Nephron (organoid): ENCODE measurements around the gene FARP2.
A peak's percentile ranks its signal among the peaks of the same experiment; 100 is the strongest.

Experiments used
- H3K27ac Mint-ChIP-seq, 3 experiments: 2 replicates each; pipeline ENCODE4 v1.8.0; 2020; ENCODE audit warnings: mixed read lengths in 3 of 3, mild to moderate bottlenecking in 2 of 3, moderate library complexity in 1 of 3
- H3K27me3 Mint-ChIP-seq: 2 replicates; pipeline ENCODE4 v1.8.0; 2021; ENCODE audit warnings: low read depth, mild to moderate bottlenecking, moderate library complexity, mixed read lengths
- H3K36me3 Mint-ChIP-seq: 2 replicates; pipeline ENCODE4 v1.8.0; 2020; ENCODE audit warnings: low read depth, mixed read lengths
- H3K4me1 Mint-ChIP-seq: 2 replicates; pipeline ENCODE4 v1.8.0; 2020; ENCODE audit warnings: mixed read lengths
- H3K4me3 Mint-ChIP-seq, 3 experiments: 2 replicates each; pipeline ENCODE4 v1.8.0; 2020; ENCODE audit warnings: mild to moderate bottlenecking in 3 of 3, mixed read lengths in 3 of 3, moderate library complexity in 2 of 3
- H3K9me3 Mint-ChIP-seq: 2 replicates; pipeline ENCODE4 v1.8.0; 2020; ENCODE audit warnings: mixed read lengths
- TF ChIP-seq, protein P1 (sequence below), 3 experiments: fragments of 200-600 bp; sonication (generic); IDR thresholded peaks; one replicate each; pipeline ENCODE4 v1.5.0; 2021; ENCODE audit warnings: antibody characterized with exemption in 3 of 3; ENCODE audit not compliant: unreplicated experiment in 3 of 3

The FARP2 gene

DNA sequence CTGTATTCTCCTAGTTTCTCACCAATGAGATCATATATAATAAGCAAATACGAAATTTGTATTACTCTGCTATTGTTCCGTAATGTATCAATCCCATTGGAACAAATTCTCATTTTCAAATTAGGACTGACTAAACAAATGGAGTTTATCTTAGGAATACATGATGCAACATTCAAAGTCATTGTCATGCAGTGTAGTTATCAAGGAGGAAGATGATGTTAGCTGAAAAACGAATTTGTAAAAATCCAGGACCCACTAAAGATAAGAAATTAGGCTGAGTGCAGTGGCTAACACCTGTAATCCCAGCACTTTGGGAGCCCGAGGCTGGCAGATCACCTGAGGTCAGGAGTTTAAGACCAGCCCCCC is 25.5 kb upstream of the FARP2 start:
- Mint-ChIP-seq H3K4me1 (no peaks in the 10 kb centered on the region), H3K27me3 (no peaks in the 10 kb centered on the region), H3K36me3 (peaks cover 79% of the 10 kb centered on the region), H3K27ac (no peak overlapping the region), H3K4me3 (no peak overlapping the region), H3K9me3 (peaks cover 3% of the 10 kb centered on the region)
- TF ChIP-seq, protein P1, sequence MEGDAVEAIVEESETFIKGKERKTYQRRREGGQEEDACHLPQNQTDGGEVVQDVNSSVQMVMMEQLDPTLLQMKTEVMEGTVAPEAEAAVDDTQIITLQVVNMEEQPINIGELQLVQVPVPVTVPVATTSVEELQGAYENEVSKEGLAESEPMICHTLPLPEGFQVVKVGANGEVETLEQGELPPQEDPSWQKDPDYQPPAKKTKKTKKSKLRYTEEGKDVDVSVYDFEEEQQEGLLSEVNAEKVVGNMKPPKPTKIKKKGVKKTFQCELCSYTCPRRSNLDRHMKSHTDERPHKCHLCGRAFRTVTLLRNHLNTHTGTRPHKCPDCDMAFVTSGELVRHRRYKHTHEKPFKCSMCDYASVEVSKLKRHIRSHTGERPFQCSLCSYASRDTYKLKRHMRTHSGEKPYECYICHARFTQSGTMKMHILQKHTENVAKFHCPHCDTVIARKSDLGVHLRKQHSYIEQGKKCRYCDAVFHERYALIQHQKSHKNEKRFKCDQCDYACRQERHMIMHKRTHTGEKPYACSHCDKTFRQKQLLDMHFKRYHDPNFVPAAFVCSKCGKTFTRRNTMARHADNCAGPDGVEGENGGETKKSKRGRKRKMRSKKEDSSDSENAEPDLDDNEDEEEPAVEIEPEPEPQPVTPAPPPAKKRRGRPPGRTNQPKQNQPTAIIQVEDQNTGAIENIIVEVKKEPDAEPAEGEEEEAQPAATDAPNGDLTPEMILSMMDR (IDR thresholded peaks at IDR 0.05; ENCODE audit: unreplicated experiment in 3 of 3), result no peak

DNA sequence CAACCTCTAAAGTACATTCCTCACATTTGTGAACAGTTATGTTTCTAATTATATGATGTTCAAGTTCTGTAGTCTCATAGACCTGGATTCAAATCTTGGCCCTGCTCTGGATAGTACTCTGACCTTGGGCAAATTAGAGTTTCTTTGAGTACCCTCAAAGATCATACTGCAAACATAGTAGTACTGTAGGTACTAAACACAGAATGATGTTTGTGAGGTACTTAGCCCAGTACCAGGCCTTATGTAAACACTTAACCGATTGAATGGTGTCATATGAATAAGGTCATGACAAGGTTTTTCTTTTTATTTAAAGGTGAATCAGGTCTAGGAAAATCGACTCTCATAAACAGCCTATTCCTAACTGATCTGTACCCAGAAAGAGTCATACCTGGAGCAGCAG is 21.3 kb upstream of the FARP2 start:
- Mint-ChIP-seq H3K9me3 (no peaks in the 10 kb centered on the region), H3K36me3 (peaks cover 78% of the 10 kb centered on the region), H3K4me1 (peaks cover 5% of the 10 kb centered on the region), H3K27me3 (no peaks in the 10 kb centered on the region), H3K4me3 (no peak overlapping the region), H3K27ac (no peak overlapping the region)
- TF ChIP-seq, protein P1 (IDR thresholded peaks at IDR 0.05; ENCODE audit: unreplicated experiment in 3 of 3), result no peak

DNA sequence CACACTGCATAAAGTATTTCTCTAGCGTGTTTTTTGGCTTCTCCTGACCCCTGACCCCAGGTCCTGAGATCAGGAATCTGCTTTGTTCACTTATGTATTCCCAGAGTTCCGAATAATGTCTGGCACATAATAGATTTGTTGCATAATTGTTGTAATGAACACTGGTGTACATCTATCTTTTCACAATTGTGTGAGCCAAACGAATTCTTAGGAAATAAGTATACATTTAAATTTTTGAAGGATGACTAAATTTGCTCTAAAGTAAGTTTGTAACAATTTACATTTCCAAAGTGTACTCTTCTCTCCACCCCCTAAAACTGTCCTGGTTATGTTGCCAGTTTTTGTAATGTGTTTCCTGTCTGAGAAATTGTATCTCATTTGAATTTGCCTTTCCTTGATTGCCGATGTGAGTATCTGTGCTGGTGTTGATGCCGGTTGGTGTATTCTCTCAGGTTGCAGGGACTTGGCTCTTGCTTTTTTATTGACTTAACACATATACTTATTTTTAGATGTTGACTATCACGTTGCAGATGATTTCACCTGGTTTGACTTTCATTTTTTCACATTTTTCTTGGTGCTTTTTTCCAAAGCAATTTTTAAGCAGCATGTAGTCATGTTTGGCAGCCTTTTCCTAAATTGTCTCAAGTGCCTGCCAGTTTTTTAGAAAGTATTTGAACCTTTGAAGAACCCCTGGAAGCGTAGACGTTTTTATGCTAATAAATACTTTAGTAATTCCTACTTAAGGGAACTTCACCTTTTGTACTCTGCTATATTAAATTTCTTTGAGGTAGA is 16.1 kb upstream of the FARP2 start:
- TF ChIP-seq, protein P1 (IDR thresholded peaks at IDR 0.05; ENCODE audit: unreplicated experiment in 3 of 3), result no peak
- peaks cover 19% of the 10 kb centered on the region for H3K4me1 Mint-ChIP-seq
- no peaks in the 10 kb centered on the region for H3K9me3 Mint-ChIP-seq
- no peaks in the 10 kb centered on the region for H3K27me3 Mint-ChIP-seq
- peak overlapping the region in 1 of 3 experiments; percentile 6 for H3K27ac Mint-ChIP-seq
- H3K36me3 Mint-ChIP-seq, result peaks cover 85% of the 10 kb centered on the region
- no peak overlapping the region for H3K4me3 Mint-ChIP-seq

DNA sequence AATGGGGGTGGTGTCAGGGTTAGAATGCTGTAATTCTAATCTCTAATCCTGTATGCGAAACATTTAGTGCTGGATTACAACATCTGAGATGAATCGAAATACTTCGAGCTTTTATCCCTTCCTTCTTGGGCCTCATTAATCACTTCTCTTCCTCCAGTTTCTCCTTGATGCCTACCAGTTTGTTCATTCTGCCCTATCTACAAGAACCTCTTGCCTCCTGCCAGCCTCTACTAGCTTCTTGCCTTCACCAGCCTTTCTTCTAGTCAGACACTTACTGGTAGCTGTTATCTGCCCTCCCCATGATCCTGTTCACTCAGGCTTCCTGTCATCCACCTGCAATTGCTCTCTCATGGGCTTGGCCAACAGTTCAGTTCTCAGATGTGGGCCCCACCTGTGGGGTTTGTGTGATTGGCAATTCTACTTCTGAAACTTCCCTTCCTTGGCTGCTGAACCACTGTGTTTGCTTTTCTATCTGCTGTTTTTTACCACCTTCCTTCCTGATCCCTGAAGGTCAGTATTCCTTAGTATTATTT is 15.4 kb upstream of the FARP2 start:
- H3K4me3 Mint-ChIP-seq, result no peak overlapping the region
- H3K4me1 Mint-ChIP-seq, result peaks cover 19% of the 10 kb centered on the region
- peak overlapping the region in 2 of 3 experiments; percentile 3 to 6 for H3K27ac Mint-ChIP-seq
- TF ChIP-seq, protein P1 (IDR thresholded peaks at IDR 0.05; ENCODE audit: unreplicated experiment in 3 of 3), result no peak
- no peaks in the 10 kb centered on the region for H3K27me3 Mint-ChIP-seq
- no peaks in the 10 kb centered on the region for H3K9me3 Mint-ChIP-seq
- H3K36me3 Mint-ChIP-seq, result peaks cover 89% of the 10 kb centered on the region

DNA sequence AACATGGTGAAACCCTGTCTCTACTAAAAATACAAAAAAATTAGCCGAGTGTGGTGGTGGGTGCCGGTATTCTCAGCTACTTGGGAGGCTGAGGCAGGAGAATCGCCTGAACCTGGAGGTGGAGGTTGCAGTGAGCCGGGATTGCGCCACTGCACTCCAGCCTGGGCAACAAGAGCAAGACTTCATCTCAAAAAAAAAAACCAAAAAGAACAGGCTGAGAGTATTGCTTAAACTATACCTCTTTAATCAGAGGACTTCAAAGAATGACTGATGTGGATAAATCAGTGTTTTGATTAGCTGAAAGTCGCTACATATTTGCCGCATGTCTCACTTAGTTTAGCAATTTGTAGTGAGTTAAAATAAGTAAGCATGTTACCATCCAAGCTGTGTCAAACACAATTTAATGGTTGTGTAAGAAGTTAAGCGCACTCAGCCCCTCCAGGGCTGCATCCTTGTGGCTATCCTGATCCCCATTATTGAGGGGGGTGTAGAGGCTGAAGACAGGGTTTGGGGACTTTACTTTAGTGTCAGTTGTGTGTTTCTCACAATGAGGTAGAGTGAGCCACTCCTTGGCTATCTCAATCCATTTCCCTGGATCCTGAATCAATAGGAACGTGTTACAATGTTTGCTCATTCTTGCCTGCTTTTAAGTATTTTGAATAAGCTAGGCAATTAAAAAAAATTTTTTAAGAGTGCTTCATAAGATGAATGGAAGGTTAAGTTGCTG is 11.0 kb upstream of the FARP2 start:
- TF ChIP-seq, protein P1 (IDR thresholded peaks at IDR 0.05; ENCODE audit: unreplicated experiment in 3 of 3), result no peak
- no peaks in the 10 kb centered on the region for H3K9me3 Mint-ChIP-seq
- H3K4me3 Mint-ChIP-seq, result no peak overlapping the region
- no peaks in the 10 kb centered on the region for H3K27me3 Mint-ChIP-seq
- H3K27ac Mint-ChIP-seq, result no peak overlapping the region
- peaks cover 93% of the 10 kb centered on the region for H3K36me3 Mint-ChIP-seq
- H3K4me1 Mint-ChIP-seq, result peaks cover 11% of the 10 kb centered on the region
